HepG2 (cell line): Measurements from ENCODE around the gene MYO18A. TPM values are rescaled to one million over a fixed set of nuclear protein-coding genes. Genes with fewer than 3 reads are reported as not detected.

Experiments
- ATAC-seq: fragments of 200-7000 bp; cut with Tn5 transposase; 3 replicates; pipeline ENCODE4 v1.9.1; 2020; ENCODE audit warnings: mild to moderate bottlenecking, moderate library complexity
- BruUV-seq: library from RNA; stranded (reverse); fragments of 400-500 nt; replicated peaks from 2 replicates; lab custom pipeline; 2021; lab: Mats Ljungman, UMichigan
- CTCF ChIA-PET: fragments of 300-600 bp; formaldehyde crosslinking; extraction: SDS; loops from one replicate; lab custom pipeline; 2021; ENCODE audit warnings: low total read pairs, inconsistent platforms, low intra/inter-chr PET ratio; lab: Yijun Ruan, JAX
- POLR2A ChIA-PET: fragments of 350-600 bp; sonication (Branson Sonifier 250); formaldehyde crosslinking; loops from one replicate; lab custom pipeline; 2020; ENCODE audit warnings: antibody characterized with exemption, inconsistent platforms; lab: Yijun Ruan, JAX
- DNase-seq: peaks from one replicate; pipeline ENCODE4 v3.0.0-alpha.2; 2015; ENCODE audit warnings: low spot score
- FAIRE-seq: peaks from 3 replicates; lab custom pipeline; 2011; peaks lifted over from hg19 to GRCh38; lab: Jason Lieb, UNC
- H2AFZ ChIP-seq: one replicate; pipeline ENCODE4 v1.6.1; 2011; ENCODE audit warnings: low read length, inconsistent platforms
- H3K27ac ChIP-seq: fragments of 300-600 bp; 3 replicates; pipeline ENCODE4 v1.8.0; 2011; ENCODE audit warnings: mixed run types, mild to moderate bottlenecking, mixed read lengths, low read length, inconsistent platforms; ENCODE audit not compliant: insufficient read depth; ENCODE audit errors: extremely low read length
- H3K27me3 ChIP-seq, 2 experiments: fragments of 200-600 bp in 1 of 2; 2 replicates in 1 of 2; 3 replicates in 1 of 2; pipeline versions ENCODE4 v1.6.0 to v1.8.0; 2011; ENCODE audit warnings: low read length in 2 of 2, mild to moderate bottlenecking in 2 of 2, moderate library complexity in 2 of 2, inconsistent platforms in 1 of 2; ENCODE audit not compliant: insufficient read depth in 2 of 2, control insufficient read depth in 1 of 2
- H3K36me3 ChIP-seq, 2 experiments: fragments of 200-600 bp in 1 of 2; replicated peaks in 1 of 2; 2 replicates in 1 of 2; 3 replicates in 1 of 2; pipeline versions ENCODE4 v1.5.1 to v1.8.0; 2011; ENCODE audit warnings: low read length in 2 of 2, inconsistent platforms in 1 of 2; ENCODE audit not compliant: insufficient read depth in 2 of 2, control insufficient read depth in 1 of 2
- H3K4me1 ChIP-seq: 2 replicates; pipeline ENCODE4 v1.5.1; 2012; ENCODE audit warnings: low read length, inconsistent platforms; ENCODE audit not compliant: insufficient read depth
- H3K4me2 ChIP-seq: 2 replicates; pipeline ENCODE4 v1.6.0; 2011; ENCODE audit warnings: low read depth, low read length, inconsistent platforms
- H3K4me3 ChIP-seq, 3 experiments: fragments of 200-600 bp in 1 of 3; sonication (generic), shearing (Covaris generic) in 1 of 3; replicated peaks in 1 of 3; 2 replicates each; pipeline ENCODE4 v1.5.1; 2011 to 2016; ENCODE audit warnings: low read length in 3 of 3, inconsistent platforms in 2 of 3, low read depth in 2 of 3, mild to moderate bottlenecking in 2 of 3, control low read depth in 1 of 3, mixed read lengths in 1 of 3; ENCODE audit not compliant: insufficient read depth in 1 of 3
- H3K79me2 ChIP-seq: one replicate; pipeline ENCODE4 v1.6.1; 2011; ENCODE audit warnings: low read length, inconsistent platforms; ENCODE audit not compliant: insufficient read depth
- H3K9ac ChIP-seq: 2 replicates; pipeline ENCODE4 v1.6.0; 2011; ENCODE audit warnings: mild to moderate bottlenecking, low read depth, low read length, inconsistent platforms; ENCODE audit not compliant: insufficient read depth
- H3K9me3 ChIP-seq: 2 replicates; pipeline ENCODE4 v1.5.1; 2012; ENCODE audit warnings: mild to moderate bottlenecking, low read length
- H4K20me1 ChIP-seq: 2 replicates; pipeline ENCODE4 v1.6.0; 2011; ENCODE audit warnings: inconsistent platforms, mild to moderate bottlenecking, low read length, moderate library complexity; ENCODE audit not compliant: insufficient read depth
- FOXA1 ChIP-seq, 2 experiments: fragments of 450-650 bp in 1 of 2; sonication (generic) in 1 of 2; formaldehyde crosslinking in 1 of 2; IDR thresholded peaks; 2 replicates each; pipeline versions ENCODE4 v1.4.0 to v1.6.1; 2016 to 2020; ENCODE audit warnings: missing genetic modification reagents in 1 of 2
- IKZF5 ChIP-seq: IDR thresholded peaks from 2 replicates; pipeline ENCODE4 v1.6.1; 2018; ENCODE audit warnings: missing genetic modification reagents, mild to moderate bottlenecking, missing compliant biosample characterization
- MZF1 ChIP-seq: sonication (generic); formaldehyde crosslinking; IDR thresholded peaks from 2 replicates; pipeline ENCODE4 v1.8.1; 2023; ENCODE audit warnings: mild to moderate bottlenecking, missing genetic modification reagents, borderline replicate concordance
- NAIF1 ChIP-seq: sonication (generic); formaldehyde crosslinking; IDR thresholded peaks from 2 replicates; pipeline ENCODE4 v1.5.0; 2020; ENCODE audit warnings: mild to moderate bottlenecking, missing genetic modification reagents, borderline replicate concordance
- NFYC ChIP-seq: IDR thresholded peaks from 2 replicates; pipeline ENCODE4 v1.6.1; 2016; ENCODE audit warnings: missing genetic modification reagents, missing compliant biosample characterization
- PRDM10 ChIP-seq: sonication (generic); formaldehyde crosslinking; IDR thresholded peaks from 2 replicates; pipeline ENCODE4 v1.4.0; 2020; ENCODE audit warnings: low read depth, missing genetic modification reagents
- RELA ChIP-seq: sonication (generic); formaldehyde crosslinking; IDR thresholded peaks from 2 replicates; pipeline ENCODE4 v1.4.0; 2020; ENCODE audit warnings: missing genetic modification reagents
- SMYD3 ChIP-seq: sonication (generic); formaldehyde crosslinking; IDR thresholded peaks from 2 replicates; pipeline ENCODE4 v1.8.1; 2023; ENCODE audit warnings: mild to moderate bottlenecking, missing genetic modification reagents
- SRF ChIP-seq: IDR thresholded peaks from 2 replicates; pipeline ENCODE4 v1.6.1; 2011; ENCODE audit warnings: mild to moderate bottlenecking, low read depth, low read length, moderate library complexity
- TAF1 ChIP-seq: sonication (generic); formaldehyde crosslinking; IDR thresholded peaks from 2 replicates; pipeline ENCODE4 v1.4.0; 2020; ENCODE audit warnings: missing genetic modification reagents
- ZNF30 ChIP-seq: sonication (generic); formaldehyde crosslinking; IDR thresholded peaks from 2 replicates; pipeline ENCODE4 v1.5.0; 2020; ENCODE audit warnings: mild to moderate bottlenecking, missing genetic modification reagents
- ZNF549 ChIP-seq: sonication (generic); formaldehyde crosslinking; IDR thresholded peaks from 2 replicates; pipeline ENCODE4 v1.5.0; 2020; ENCODE audit warnings: missing genetic modification reagents
- ZNF720 ChIP-seq: sonication (generic); formaldehyde crosslinking; IDR thresholded peaks from 2 replicates; pipeline ENCODE4 v1.4.0; 2020; ENCODE audit warnings: missing genetic modification reagents
- ZNF83 ChIP-seq: sonication (generic); formaldehyde crosslinking; IDR thresholded peaks from 2 replicates; pipeline ENCODE4 v1.4.0; 2020; ENCODE audit warnings: missing genetic modification reagents, mild to moderate bottlenecking, borderline replicate concordance
- WGBS: methylation state at CpG from one replicate; pipeline ENCODE4 v1.1.6; 2017; ENCODE audit warnings: low lambda C conversion rate; 5-methylcytosine and 5-hydroxymethylcytosine counted together
- in situ Hi-C: cut with HindIII; loops from 2 replicates; pipeline ENCODE4 v1.10.0; 2017; ENCODE audit warnings: low pct_unique_long_range_greater_than_20kb; ENCODE audit not compliant: extremely low pct_ligation_motif_present
- intact Hi-C: fragments of 100-400 bp; cut with micrococcal nuclease; formaldehyde crosslinking; loops from one replicate; pipeline ENCODE4 v1.10.0; 2022; ENCODE audit not compliant: unreplicated experiment
- polyA plus RNA-seq, 8 experiments: library from polyadenylated mRNA; depleted of rRNA in 3 of 8; stranded (reverse) in 7 of 8; unstranded in 1 of 8; fragments of >200 nt; fragmentation: Illumina TruSeq in 4 of 8; extraction: Trizol in 4 of 8; gene quantifications; 2 replicates each; pipeline versions ENCODE4 v1.2.1 to v1.2.3, GENCODE V29; 2011 to 2016; ENCODE audit warnings: low read depth in 4 of 8, missing spikeins in 1 of 8, mixed read lengths in 1 of 8; ENCODE audit not compliant: insufficient read depth in 1 of 8
- total RNA-seq, 5 experiments: library from RNA; depleted of rRNA; stranded (reverse); fragments of >200 nt; fragmentation: Illumina TruSeq; extraction: Trizol; gene quantifications; 2 replicates each; pipeline ENCODE4 v1.2.3, GENCODE V29; 2016; ENCODE audit warnings: low read depth in 1 of 5

The MYO18A gene
- total and polyA plus RNA-seq, 2 of the 13 experiments (the other 11 are each of a cell fraction or from before 2014, with no cell fraction given) = 16.8 to 24.8 TPM

- intact Hi-C loops (loop anchor here (10.0 kb wide), 1 partner anchor 58 kb away; no protein-coding TSS in a partner anchor), in situ Hi-C loops (no loop called here)
- ATAC-seq = no peak
- Histone ChIP-seq H2AFZ (no peak overlapping the region), H3K9ac (no peak overlapping the region), H3K27me3 (no peaks in the 10 kb centered on the region), H3K4me2 (no peak overlapping the region), H3K4me1 (no peaks in the 10 kb centered on the region), H3K9me3 (no peaks in the 10 kb centered on the region), H3K27ac (no peak overlapping the region), H4K20me1 (no peaks in the 10 kb centered on the region; the same call in 1 of the 2 replicates), H3K79me2 (no peaks in the 10 kb centered on the region), H3K36me3 (peaks cover 32 to 68% of the 10 kb centered on the region in 2 experiments), H3K4me3 (no peak overlapping the region)
- ChIA-PET POLR2A (no interaction called here), CTCF (no interaction called here)
- 97% methylated on average over 16 of the region's 19 CpGs for WGBS
- no peak for TF ChIP-seq ZNF720
- no peak for TF ChIP-seq TAF1 (CRISPR knock-in tag)
- no peak for TF ChIP-seq NFYC (CRISPR knock-in tag)
- no peak for TF ChIP-seq FOXA1 (IDR thresholded peaks at IDR 0.05)
- no peak for TF ChIP-seq FOXA1 (CRISPR knock-in tag; IDR thresholded peaks at IDR 0.05)
- no peak for TF ChIP-seq NAIF1 (CRISPR knock-in tag)
- no peak for TF ChIP-seq ZNF30 (CRISPR knock-in tag)
- no peak for TF ChIP-seq RELA
- no peak for TF ChIP-seq ZNF549 (CRISPR knock-in tag)
- no peak for TF ChIP-seq IKZF5 (CRISPR knock-in tag)
- no peak for TF ChIP-seq PRDM10 (CRISPR knock-in tag)
- no peak for TF ChIP-seq MZF1 (CRISPR knock-in tag)
- no peak for TF ChIP-seq ZNF83 (CRISPR knock-in tag)
- TF ChIP-seq SMYD3 (CRISPR knock-in tag) = no peak
- no peak for TF ChIP-seq SRF
- no TSS peak for BruUV-seq
- no peak for FAIRE-seq
- DNase-seq = no peak
These were observed 93.4 kb downstream of the MYO18A start for GRCh38 chr17:29086628-29087332.
